HuH-7 (cell line): ENCODE data around the gene DLGAP5.

Experiments
- DNase-seq: peaks from one replicate; pipeline ENCODE4 v3.0.0; 2011; ENCODE audit warnings: low spot score

DLGAP5 gene

DNA sequence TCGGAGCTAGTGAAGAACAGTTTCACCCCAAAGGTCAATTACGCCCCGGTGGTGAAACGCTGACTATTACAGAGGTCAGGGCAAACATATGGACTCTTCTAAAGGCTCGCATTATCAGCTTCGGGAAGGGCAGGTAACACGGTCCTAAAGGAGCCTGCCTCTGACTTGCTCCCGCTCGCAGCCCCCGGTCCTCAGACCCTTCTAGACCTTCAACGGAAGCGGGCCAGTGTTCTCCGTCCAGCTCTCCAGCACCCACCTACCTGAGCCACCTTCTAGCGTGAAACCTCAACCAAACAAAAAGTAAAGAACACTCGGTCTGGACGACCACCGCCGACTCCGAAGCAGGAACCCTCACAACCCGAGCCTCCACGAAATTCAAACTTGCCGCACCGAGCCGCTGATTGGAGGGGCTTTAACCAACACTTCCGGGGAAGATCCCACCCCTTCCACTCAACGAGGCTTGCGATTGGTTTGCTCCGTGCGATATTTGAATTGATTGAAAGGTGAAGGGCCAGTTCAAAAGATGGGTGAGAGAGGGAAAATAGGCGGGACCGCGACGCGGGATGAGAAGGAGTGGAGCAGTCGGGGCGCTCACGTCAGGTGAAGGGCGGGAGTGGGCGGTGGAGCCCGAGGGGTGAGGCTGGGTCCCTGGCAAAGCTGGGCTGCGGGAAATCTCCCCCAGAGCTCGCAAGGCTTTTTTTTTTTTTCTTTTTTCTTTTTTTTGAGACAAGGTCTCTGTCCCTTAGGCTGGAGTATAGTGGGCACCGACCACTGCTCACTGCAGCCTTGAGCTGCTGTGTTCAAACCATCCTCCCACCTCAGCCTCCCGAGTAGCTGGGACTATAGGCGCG, at the start of gene DLGAP5:
Gene DLGAP5 (minus strand): TSS at position 383 of the 851 bp plus-strand sequence. CDS start 2,406 bp downstream, outside the sequence.
- DNase-seq: peak; percentile 91

DNA sequence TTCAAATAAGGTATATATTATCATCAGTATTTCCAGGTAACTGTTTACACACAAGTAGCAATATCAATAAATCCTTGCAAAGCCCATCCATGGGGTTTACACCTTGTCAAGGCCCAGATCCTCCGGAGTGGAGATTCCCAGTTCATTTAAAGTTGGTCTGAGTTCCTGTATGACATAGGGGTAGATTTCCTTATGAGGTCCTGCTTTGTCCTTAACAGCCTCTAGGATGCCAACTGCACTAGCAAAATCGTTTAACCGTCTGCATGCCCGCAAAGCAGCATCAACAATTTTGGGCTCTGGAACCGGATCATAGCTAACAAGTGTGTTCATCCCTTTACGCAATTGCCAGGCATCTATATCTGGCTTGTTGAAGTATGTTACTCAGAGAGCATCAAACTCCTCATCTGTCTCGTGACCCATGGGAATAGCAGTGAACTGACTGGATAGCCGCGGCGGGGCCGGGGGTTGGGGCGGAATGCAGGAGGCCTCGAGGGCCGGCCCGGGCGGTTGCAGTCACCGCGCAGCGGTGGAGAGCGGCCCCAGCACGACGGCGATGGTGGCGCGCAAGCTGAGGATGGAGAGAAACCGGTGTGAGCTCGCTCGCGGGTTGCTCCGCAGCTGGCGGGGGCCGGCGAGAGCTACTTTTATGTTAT, 49.3 kb upstream of the DLGAP5 start:
- DNase-seq: no peak

DNA sequence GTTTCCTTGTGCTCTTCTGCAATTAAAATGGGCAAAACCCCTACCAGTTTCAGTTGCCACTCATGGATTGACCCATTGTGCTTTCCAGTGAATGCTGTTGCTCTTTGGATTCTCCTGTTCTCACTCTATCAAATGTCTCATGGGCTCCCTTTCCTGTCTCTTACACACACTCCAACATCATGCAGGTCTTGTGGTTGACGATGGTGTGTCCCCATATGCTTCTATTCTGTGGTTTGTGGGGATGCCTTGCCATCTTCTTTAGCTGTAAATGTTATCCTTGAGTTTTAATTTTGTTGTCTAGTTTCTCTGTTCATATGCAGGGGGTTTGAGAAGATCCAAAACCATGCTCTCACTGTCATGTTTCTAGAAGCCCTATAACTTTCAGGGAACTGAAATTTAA, 47.9 kb upstream of the DLGAP5 start:
- DNase-seq: no peak

- no peak for DNase-seq
These were observed 46.8 kb upstream of the DLGAP5 start for GRCh38 chr14:55238019-55238680.

GRCh38 chr14:55233591-55233990, 42.2 kb upstream of the DLGAP5 start:
- DNase-seq: no peak

DNA sequence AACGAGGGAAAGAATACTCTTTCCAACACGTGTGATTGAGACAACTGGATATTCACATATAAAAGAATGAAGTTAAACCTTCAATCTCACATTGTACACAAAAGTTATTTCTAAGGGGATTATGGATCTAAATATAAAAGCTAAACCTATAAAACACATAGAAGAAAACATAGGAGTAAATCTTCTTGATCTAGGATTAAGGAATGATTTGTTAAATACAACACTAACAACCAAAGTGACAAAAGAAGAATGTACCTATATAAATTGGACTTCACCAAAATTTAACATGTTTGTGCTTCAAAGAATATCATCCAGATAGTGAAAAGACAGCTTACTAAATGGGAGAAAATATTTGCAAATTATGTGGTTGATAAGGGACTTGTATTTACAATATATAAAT, 36.9 kb upstream of the DLGAP5 start:
- no peak for DNase-seq

GRCh38 chr14:55223364-55223763, 32.0 kb upstream of the DLGAP5 start:
- DNase-seq: no peak

- no peak for DNase-seq
These were observed 30.6 kb upstream of the DLGAP5 start for GRCh38 chr14:55221968-55222367.

GRCh38 chr14:55221186-55221585, 29.8 kb upstream of the DLGAP5 start:
- no peak for DNase-seq

DNA sequence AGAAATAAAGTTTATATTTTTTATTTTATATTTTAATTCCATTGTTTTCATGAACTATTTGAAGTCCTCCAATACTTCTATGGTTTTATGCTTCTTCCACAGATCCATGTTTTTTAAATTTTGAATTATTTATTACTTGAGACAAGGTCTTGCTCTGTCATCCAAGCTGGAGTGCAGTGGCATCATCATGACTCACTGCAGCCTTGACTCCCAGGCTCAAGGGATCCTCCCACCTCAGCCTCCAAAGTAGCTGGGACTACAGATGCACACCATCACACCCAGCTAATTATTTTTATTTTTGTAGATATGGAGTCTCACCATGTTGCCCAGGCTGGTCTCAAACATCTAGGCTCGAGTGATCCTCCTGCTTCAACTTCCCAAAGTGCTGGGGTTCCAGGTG, 28.8 kb upstream of the DLGAP5 start:
- no peak for DNase-seq

GRCh38 chr14:55212634-55213033, 21.2 kb upstream of the DLGAP5 start:
- no peak for DNase-seq

- no peak for DNase-seq
These were observed 16.4 kb upstream of the DLGAP5 start for GRCh38 chr14:55207832-55208231.

DNA sequence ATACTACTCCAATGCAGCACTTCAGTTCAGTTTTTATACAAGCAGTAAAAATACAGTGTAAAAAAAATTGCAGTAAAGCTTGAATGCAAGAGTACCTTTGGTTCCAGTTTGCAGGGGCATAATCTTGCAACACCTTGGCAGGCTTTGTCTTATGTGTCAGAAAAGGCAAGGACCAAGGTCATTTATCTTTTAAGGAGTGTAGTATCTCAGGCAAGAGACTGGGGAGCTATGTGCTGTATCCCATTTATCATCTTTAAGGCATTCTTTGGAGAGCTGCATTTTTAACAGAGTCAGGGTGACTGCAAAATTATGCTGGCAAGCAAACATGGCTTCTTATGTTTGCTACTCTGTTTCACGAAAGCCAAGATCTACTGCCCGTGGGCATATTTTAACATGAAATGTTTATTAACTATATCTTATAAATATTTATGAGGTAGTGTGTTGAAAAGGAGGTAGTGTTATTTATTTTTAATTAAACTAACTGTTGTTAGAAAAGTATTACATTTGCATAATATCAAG, 14.8 kb upstream of the DLGAP5 start:
- no peak for DNase-seq

DNA sequence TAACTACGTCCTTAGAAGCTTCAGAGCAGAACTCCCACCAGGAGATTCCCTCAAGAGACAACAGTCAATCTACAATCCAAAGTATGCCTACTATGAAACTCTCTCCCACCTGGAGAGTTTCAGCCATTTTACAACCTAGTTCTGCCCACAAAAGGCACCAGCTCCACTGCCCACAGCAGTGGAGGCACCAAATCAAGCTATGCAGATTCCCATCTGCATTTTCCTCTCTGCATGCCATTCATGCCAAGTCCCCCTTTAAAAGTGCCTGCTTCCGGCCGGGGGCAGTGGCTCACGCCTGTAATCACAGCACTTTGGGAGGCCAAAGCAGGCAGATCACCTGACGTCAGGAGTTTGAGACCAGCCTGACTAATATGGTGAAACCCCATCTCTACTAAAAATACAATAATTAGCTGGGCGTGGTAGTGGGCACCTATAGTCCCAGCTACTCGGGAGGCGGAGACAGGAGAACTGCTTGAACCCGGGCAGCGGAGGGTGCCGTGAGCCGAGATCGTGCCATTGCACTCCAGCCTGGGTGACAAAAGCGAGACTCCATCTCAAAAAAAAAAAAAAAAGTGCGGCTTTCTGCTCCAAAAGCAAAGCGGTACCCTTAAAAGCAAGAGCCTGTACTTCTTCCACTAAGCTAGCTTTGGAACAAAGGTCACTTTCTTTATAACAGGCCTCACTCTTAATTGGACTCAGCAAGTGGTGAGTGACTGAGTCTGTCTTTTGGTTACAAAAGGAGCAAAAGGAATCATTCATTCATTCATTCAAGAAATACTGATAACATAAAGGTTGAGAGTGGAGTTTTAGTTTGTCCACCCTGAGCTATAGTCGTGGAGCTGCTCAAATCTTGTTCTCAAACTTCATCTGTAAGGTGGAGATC, 10.1 kb upstream of the DLGAP5 start:
- DNase-seq: no peak

DNA sequence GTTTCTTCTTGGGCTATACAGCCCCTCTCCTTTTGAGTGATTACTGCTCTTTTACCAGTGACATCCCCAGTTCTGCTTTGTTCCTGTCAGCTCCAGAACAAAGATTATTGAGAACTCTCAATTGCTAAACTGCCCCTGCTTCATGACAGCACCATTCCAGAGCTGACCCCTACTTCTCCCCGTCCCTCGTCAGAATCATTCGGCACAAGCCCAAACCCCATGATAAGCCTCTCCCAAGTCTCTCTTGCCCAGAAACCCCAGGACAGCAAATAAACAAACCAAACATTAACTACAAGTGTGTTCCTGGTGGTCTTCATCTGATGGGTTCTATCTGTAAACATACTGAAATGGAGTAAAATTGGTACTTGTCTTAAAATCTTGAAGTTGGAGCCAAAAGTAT, 9.3 kb upstream of the DLGAP5 start:
- DNase-seq: no peak

DNA sequence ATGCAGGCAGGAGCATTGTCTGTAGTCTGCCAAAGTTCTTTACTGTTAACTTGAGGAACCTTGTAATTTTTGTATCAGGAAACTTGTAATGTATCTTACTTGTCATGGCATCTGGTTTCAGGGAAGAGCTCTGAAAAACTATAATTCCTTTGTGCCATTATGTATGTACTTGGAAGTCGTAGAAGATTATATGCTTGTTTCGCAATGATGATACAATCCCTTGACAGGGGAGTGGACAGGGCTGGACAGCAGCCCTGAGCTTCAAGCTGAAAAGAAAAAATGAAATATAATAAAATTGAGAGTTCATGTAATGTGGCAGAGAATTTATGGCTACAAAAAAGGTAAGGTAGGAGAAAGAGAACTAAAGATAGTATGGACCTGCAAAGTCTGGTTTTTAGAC, 7.4 kb upstream of the DLGAP5 start:
- DNase-seq: no peak

GRCh38 chr14:55194656-55195355, 3.4 kb upstream of the DLGAP5 start:
- no peak for DNase-seq

DNA sequence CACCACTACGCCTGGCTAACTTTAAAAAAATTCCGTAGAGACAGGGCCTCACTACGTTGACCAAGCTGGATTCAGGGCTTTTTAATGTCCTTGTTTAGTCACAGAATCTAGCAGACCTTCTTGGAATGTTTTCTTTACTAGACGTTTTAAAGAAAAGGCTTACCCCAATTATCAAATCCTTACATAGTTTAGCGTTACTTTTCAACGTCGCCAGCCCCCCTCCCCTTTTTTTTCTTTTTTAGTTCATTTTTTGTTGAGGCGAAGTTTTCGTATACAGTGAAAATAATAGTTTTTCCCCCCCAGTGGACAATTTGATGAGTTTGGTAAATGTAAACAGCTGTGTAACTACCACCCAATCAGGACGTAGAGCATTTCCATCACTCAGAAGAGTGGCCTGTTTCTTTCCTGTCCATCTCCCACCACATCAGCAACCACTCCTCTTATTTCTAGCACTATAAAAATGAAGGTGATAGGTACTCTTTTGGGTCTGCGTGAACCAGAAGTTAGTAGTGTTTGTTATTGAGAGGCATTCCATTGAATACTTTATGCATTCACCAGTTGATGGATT, 753 bp upstream of the DLGAP5 start:
- DNase-seq: no peak

DNA sequence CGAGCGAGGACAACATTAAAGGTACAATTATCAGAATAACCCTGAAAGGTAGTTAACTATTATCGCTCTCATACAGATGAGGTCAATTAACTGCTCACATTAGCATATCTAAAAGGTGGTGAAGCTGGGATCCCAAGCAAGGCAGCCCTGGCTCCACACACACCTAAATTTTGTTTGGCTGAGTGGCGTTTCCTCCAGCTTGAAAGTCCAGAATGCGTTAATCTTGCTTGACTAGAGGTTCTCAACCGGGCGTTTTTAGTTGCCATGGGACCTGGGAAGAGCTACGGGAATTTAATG, 531 bp downstream of the DLGAP5 start:
- no peak for DNase-seq

DNA sequence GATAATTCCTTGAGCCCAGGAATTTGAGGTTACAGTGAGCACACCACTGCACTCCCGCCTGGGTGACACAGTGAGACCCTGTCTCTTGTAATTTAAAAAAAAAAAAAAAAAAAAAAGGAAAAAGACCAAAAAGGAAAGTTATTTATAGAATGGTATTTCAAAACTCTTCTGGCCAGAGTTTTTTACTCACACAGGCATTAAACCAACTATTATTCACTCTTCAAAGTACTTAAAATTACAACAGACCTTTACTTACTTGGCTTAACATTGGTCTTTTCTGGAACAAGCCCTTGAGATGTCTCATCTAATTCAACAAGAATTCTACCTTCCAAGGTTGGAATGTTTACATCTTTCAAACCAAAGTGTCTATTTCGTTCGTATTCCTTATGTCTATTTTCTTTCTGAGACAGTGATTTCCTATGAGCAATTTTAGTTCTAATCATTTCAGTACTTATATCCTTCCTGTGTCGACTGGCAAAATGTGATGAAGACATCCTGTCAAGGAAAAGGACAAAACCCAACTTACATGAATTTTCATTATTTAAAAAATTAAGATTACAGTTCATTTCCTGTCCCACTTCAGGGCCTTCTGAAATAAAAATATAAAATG, 2.6 kb downstream of the DLGAP5 start:
- no peak for DNase-seq

DNA sequence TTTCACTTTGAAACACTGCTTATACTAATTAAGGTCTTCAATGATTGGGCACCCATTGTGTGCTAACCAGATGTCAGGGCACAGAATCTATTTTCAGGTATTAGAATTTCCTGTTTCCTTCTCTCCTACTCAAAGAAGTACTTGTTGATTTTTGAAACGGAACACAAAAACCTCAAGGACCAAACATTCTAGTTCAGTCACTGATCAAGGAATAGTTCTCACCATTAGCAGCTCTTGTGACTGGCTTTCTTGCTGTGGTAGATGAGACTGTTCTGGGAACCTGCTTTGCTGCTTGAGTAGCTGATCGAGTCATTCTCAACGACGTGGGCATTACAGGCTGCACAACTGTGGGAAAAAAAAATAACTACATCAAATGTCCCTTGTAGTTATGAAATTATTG, 11.0 kb downstream of the DLGAP5 start:
- DNase-seq: no peak
